Subcutaneous abdominal adipose tissue (tissue), 5 donors: Measurements from ENCODE around the gene SPAG8.
A peak's percentile ranks its signal among the peaks of the same experiment; 100 is the strongest.

Source experiments
- H3K27ac ChIP-seq: one replicate; pipeline ENCODE4 v1.7.0; 2013; ENCODE audit warnings: low read depth, mild to moderate bottlenecking, inconsistent platforms, low read length, moderate library complexity
- H3K27me3 ChIP-seq, 5 donors: one replicate each; pipeline ENCODE4 v1.7.0; 2013; ENCODE audit warnings: low read length in 5 of 5, inconsistent platforms in 1 of 5; ENCODE audit not compliant: control insufficient read depth in 5 of 5, insufficient read depth in 4 of 5
- H3K36me3 ChIP-seq, 5 donors: one replicate each; pipeline ENCODE4 v1.7.0; 2013; ENCODE audit warnings: low read length in 5 of 5; ENCODE audit not compliant: control insufficient read depth in 5 of 5, insufficient read depth in 5 of 5
- H3K4me1 ChIP-seq, 5 donors: one replicate each; pipeline ENCODE4 v1.7.0; 2013; ENCODE audit warnings: low read length in 5 of 5, mild to moderate bottlenecking in 3 of 5, moderate library complexity in 1 of 5; ENCODE audit not compliant: control insufficient read depth in 5 of 5, insufficient read depth in 5 of 5
- H3K4me3 ChIP-seq, 5 donors: one replicate each; pipeline ENCODE4 v1.7.0; 2013; ENCODE audit warnings: low read length in 5 of 5, low read depth in 1 of 5
- H3K9ac ChIP-seq, 5 donors: one replicate each; pipeline ENCODE4 v1.7.0; 2013; ENCODE audit warnings: low read length in 5 of 5, mild to moderate bottlenecking in 4 of 5, moderate library complexity in 3 of 5
- H3K9me3 ChIP-seq, 5 donors: one replicate each; pipeline ENCODE4 v1.7.0; 2013; ENCODE audit warnings: low read length in 5 of 5; ENCODE audit not compliant: control insufficient read depth in 5 of 5
- donor health status: healthy.
- donor health status: healthy.
- donor health status: healthy.
- donor health status: healthy.
- donor health status: healthy.

SPAG8 gene, protein sequence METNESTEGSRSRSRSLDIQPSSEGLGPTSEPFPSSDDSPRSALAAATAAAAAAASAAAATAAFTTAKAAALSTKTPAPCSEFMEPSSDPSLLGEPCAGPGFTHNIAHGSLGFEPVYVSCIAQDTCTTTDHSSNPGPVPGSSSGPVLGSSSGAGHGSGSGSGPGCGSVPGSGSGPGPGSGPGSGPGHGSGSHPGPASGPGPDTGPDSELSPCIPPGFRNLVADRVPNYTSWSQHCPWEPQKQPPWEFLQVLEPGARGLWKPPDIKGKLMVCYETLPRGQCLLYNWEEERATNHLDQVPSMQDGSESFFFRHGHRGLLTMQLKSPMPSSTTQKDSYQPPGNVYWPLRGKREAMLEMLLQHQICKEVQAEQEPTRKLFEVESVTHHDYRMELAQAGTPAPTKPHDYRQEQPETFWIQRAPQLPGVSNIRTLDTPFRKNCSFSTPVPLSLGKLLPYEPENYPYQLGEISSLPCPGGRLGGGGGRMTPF

DNA sequence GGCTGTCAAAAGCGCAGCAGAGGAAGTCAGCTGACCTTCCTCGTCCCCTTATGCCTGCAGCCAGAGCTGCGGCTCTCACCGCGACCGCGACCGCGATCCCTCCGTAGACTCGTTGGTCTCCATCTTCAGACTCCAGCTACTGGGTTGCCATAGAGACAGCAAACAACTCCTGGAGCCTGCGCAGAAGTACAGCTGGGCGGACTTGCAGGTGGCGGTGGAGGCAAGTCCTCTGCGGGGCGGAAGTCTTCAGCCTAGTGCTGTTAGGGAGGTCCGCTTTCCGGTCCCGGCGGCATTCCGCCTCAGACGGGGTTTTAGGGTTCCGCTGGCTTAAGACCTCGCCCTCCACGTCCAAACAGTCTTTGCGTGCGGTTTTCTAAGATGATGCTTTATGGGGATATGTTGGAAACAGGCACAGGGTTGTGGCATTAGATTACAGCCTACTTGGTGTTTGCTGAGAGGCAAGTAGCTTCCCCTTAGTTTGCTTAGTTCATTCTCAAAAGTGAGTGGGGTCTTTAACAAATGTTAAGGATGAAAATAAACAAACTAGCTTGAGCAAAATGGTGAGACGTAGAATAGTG is at the start of gene SPAG8:
SPAG8 (minus strand) TSS at position 238 of the 578 bp plus-strand sequence; CDS start at position 123, 115 bp downstream.
- H3K27ac ChIP-seq, result peak within 1 kb of the TSS; percentile 93
- peak within 1 kb of the TSS in 4 of 5 donors; percentile 26 to 62 (median 50) for H3K9ac ChIP-seq
- H3K9me3 ChIP-seq, result peaks cover 0 to 2% (median 0%) of the 10 kb centered on the region in 5 donors
- H3K36me3 ChIP-seq, result peaks cover 9 to 30% (median 23%) of the 10 kb centered on the region in 5 donors
- H3K4me3 ChIP-seq, result peak within 1 kb of the TSS; percentile 72 to 82 (median 74)
- H3K4me1 ChIP-seq, result peaks cover 14 to 42% (median 39%) of the 10 kb centered on the region in 5 donors
- H3K27me3 ChIP-seq, result peaks cover 0 to 5% (median 0%) of the 10 kb centered on the region in 5 donors

DNA sequence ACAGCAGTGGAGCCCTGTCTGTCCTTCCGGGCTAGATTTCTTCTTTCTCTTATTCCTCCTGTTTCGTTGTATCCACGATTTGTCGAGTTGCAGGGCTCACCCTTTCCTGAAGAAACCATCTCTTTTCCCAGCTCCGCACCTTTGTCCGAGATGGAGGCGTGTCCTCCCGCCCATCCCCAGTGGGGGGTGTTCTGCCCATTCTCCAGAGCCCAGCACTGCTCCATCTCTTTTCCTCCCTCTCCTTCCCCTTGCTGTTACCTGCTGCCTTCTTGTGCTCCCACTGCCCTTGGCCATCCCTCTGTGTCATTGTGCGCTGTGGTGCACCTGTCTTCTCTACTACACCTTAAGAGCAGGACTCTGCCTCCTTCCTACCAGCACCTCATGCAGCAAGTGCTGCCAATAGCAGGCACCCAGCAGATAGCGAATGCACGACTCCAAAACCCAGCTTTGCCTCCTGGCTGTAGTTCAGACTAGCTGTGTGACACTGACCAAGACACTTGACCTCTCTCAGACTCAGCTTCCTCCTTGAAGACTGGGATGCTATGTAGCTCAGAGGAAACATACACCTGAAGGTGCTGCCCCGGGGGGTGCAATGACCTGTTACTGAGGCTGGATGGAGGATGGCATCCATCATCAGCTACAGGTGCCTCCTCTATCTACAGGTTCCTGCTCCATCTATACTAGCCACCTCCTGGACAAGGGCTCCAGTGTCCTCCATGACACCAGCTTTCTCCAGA is 49.3 kb upstream of the SPAG8 start:
- Histone ChIP-seq H3K36me3 (no peaks in the 10 kb centered on the region), H3K9ac (no peak overlapping the region), H3K4me3 (no peak overlapping the region), H3K27me3 (peaks cover 11 to 53% (median 33%) of the 10 kb centered on the region in 5 donors), H3K4me1 (peaks cover 0 to 15% (median 0%) of the 10 kb centered on the region in 5 donors), H3K27ac (no peak overlapping the region), H3K9me3 (no peaks in the 10 kb centered on the region)

DNA sequence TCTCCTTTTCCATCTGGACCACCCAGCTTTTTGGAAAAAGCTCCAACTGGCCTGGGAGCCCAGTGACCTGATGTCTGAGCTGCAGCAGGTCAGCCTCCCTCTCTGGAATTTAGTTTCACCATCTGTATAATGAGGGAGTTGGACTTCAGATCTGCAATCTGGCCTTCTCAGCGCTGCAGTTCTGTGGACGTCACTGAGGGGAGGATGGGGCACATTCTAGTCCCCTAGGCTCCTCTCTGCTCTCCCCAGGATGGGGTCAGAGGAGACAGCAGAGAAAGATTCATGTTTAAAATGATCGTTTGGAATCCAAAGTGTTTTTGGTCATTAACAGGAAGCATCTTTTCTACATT is 47.9 kb upstream of the SPAG8 start:
- H3K9ac ChIP-seq, result no peak overlapping the region
- peaks cover 0 to 15% (median 0%) of the 10 kb centered on the region in 5 donors for H3K4me1 ChIP-seq

GRCh38 chr9:35859310-35859989 is 47.4 kb upstream of the SPAG8 start:
- H3K36me3 ChIP-seq, result no peaks in the 10 kb centered on the region
- peaks cover 6 to 45% (median 32%) of the 10 kb centered on the region in 5 donors for H3K27me3 ChIP-seq
- H3K4me1 ChIP-seq, result peaks cover 0 to 15% (median 0%) of the 10 kb centered on the region in 5 donors
- no peak overlapping the region for H3K9ac ChIP-seq
- no peak overlapping the region for H3K27ac ChIP-seq
- H3K4me3 ChIP-seq, result no peak overlapping the region
- H3K9me3 ChIP-seq, result no peaks in the 10 kb centered on the region

More for the DNA sequence above, 47.9 kb upstream of the SPAG8 start:
- Histone ChIP-seq H3K27me3 (peaks cover 9 to 50% (median 33%) of the 10 kb centered on the region in 5 donors), H3K36me3 (no peaks in the 10 kb centered on the region), H3K27ac (no peak overlapping the region), H3K4me3 (no peak overlapping the region), H3K9me3 (no peaks in the 10 kb centered on the region)

- H3K4me3 ChIP-seq, result no peak overlapping the region
- H3K9me3 ChIP-seq, result no peaks in the 10 kb centered on the region
- H3K4me1 ChIP-seq, result peaks cover 0 to 15% (median 0%) of the 10 kb centered on the region in 5 donors
- H3K9ac ChIP-seq, result no peak overlapping the region
- no peak overlapping the region for H3K27ac ChIP-seq
- H3K27me3 ChIP-seq, result peaks cover 3 to 35% (median 28%) of the 10 kb centered on the region in 5 donors
- peaks cover 0 to 4% (median 0%) of the 10 kb centered on the region in 5 donors for H3K36me3 ChIP-seq
Measured at GRCh38 chr9:35858458-35858857, 46.4 kb upstream of the SPAG8 start.

DNA sequence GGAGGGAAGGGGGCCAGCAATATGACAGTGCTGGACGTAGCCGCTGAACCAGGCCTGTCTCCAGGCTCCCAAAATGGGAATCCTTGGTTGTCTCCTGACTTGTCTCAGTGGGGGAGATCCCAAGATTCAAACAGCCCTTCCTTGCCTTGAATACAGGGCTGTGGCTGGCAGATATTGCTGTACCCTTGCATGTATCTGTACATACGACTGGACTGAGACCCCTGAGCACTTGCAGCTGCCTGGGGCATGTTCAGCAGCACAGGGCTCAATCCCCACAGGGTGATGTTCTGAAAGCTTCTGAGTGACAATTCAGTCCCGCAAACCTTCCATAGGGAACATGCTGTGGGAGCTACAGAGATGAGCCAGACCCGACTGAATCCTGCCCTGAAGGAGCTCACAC is 44.8 kb upstream of the SPAG8 start:
- peaks cover 0 to 10% (median 0%) of the 10 kb centered on the region in 5 donors for H3K36me3 ChIP-seq
- H3K27ac ChIP-seq, result no peak overlapping the region
- no peak overlapping the region for H3K4me3 ChIP-seq
- H3K9me3 ChIP-seq, result no peaks in the 10 kb centered on the region
- H3K9ac ChIP-seq, result no peak overlapping the region
- H3K4me1 ChIP-seq, result peaks cover 0 to 15% (median 0%) of the 10 kb centered on the region in 5 donors
- H3K27me3 ChIP-seq, result peaks cover 0 to 32% (median 24%) of the 10 kb centered on the region in 5 donors

DNA sequence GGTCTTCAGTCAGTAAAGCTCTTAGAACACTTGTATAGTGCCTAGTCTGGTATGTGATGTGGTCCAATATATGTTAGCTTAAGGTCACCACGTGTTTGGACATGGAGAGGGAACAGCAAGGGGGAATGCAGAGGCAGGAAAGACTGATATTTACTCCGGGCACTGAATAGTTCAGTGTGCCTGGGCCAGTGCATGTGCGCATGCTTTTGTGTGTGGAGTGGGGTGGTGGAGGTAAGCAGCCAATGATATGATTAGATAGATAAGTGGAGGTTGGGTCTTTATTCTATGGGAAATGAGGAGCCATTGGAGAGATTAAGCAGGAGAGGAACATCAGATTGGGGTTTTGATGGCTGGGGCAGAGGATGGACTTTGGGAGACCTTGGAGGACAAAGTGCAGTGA is 44.1 kb upstream of the SPAG8 start:
- Histone ChIP-seq H3K4me3 (no peak overlapping the region), H3K4me1 (peaks cover 0 to 15% (median 0%) of the 10 kb centered on the region in 5 donors), H3K9ac (no peak overlapping the region)

DNA sequence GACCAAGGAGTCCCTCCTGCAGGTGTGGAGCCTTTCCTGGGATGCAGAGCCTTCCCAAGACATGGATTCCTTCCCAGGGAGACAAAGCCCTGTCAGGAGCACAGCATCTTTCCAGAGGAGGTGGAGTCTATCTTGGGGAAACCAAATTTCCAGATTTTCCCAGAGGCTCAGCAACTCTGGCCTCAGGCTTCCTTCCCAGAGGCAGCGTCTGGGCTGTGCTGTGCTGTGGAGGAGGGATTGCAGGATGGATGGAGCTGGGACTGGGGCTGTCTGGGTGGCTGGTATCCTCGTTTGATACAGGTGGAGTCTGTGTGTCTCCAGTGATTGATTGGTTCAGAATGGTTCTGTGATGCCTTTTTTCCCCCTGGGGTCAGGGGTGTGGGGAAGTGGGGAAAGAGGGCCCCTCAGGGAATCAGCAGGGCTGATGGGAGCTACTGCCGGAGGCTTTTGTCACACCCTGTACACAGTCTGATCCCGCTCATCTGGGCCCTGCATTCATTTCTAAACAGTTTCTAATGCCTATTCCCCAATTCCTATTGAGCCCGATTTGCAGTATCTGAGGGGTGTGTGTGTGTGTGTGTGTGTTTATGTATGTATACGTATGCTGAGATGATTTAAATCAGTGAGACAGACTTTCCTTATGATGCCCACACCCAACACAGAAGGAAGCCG is 42.2 kb upstream of the SPAG8 start:
- H3K36me3 ChIP-seq, result peaks cover 0 to 10% (median 2%) of the 10 kb centered on the region in 5 donors
- H3K4me1 ChIP-seq, result peaks cover 0 to 8% (median 0%) of the 10 kb centered on the region in 5 donors
- no peaks in the 10 kb centered on the region for H3K9me3 ChIP-seq
- no peak overlapping the region for H3K9ac ChIP-seq
- peaks cover 0 to 17% (median 14%) of the 10 kb centered on the region in 5 donors for H3K27me3 ChIP-seq
- H3K4me3 ChIP-seq, result no peak overlapping the region
- no peak overlapping the region for H3K27ac ChIP-seq

More for the DNA sequence above, 44.1 kb upstream of the SPAG8 start:
- H3K27ac ChIP-seq, result no peak overlapping the region
- peaks cover 0 to 10% (median 0%) of the 10 kb centered on the region in 5 donors for H3K36me3 ChIP-seq
- peaks cover 0 to 27% (median 21%) of the 10 kb centered on the region in 5 donors for H3K27me3 ChIP-seq
- no peaks in the 10 kb centered on the region for H3K9me3 ChIP-seq
